Tibial nerve (tissue), 4 donors: Measurements from ENCODE around the gene NEK5. TPM values are rescaled to one million over a fixed set of nuclear protein-coding genes. Genes with fewer than 3 reads are reported as not detected.

Experiments used
- DNase-seq, 2 donors: peaks; one replicate each; pipeline ENCODE4 v3.0.0-alpha.2; 2019; ENCODE audit warnings: low spot score in 2 of 2
- H3K27ac ChIP-seq, 4 donors: fragments of 200-600 bp; sonication (generic) in 3 of 4; one replicate each; pipeline ENCODE4 v1.5.1; 2017 to 2019; ENCODE audit warnings: mild to moderate bottlenecking in 1 of 4
- H3K27me3 ChIP-seq, 2 donors: fragments of 200-600 bp; sonication (generic) in 1 of 2; one replicate each; pipeline versions ENCODE4 v1.5.1 to v1.6.0; 2017 to 2019
- H3K36me3 ChIP-seq, 3 donors: fragments of 200-600 bp; sonication (generic); one replicate each; pipeline ENCODE4 v1.5.1; 2018 to 2019
- H3K4me1 ChIP-seq, 4 donors: fragments of 200-600 bp; sonication (generic) in 3 of 4; one replicate each; pipeline ENCODE4 v1.5.1; 2017 to 2019
- H3K4me3 ChIP-seq, 4 donors: fragments of 200-600 bp; sonication (generic) in 3 of 4; one replicate each; pipeline ENCODE4 v1.5.1; 2017 to 2019; ENCODE audit warnings: mild to moderate bottlenecking in 1 of 4, moderate library complexity in 1 of 4
- H3K9me3 ChIP-seq, 4 donors: fragments of 200-600 bp; sonication (generic) in 3 of 4; one replicate each; pipeline ENCODE4 v1.5.1; 2017 to 2019
- CTCF ChIP-seq, 5 experiments: fragments of 200-600 bp in 3 of 5; fragments of 450-650 bp in 2 of 5; sonication (generic) in 3 of 5; IDR thresholded peaks; one replicate each; pipeline ENCODE4 v1.5.1; 2016 to 2019; ENCODE audit warnings: antibody characterized with exemption in 5 of 5, mild to moderate bottlenecking in 3 of 5, moderate library complexity in 2 of 5
- EP300 ChIP-seq, 2 donors: sonication (generic); formaldehyde crosslinking; IDR thresholded peaks; one replicate each; pipeline ENCODE4 v1.6.1; 2017; ENCODE audit warnings: antibody characterized with exemption in 2 of 2, mild to moderate bottlenecking in 1 of 2
- POLR2A ChIP-seq, 2 donors: fragments of 450-650 bp; IDR thresholded peaks; one replicate each; pipeline ENCODE4 v1.6.1; 2017; ENCODE audit warnings: antibody characterized with exemption in 2 of 2, mild to moderate bottlenecking in 2 of 2, moderate library complexity in 2 of 2
- WGBS, 2 donors: methylation state at CpG; one replicate each; pipeline ENCODE4 v1.1.5; 2018; 5-methylcytosine and 5-hydroxymethylcytosine counted together
- total RNA-seq, 4 donors: library from RNA; depleted of rRNA; stranded (reverse); fragments of >200 nt; gene quantifications; one replicate each; pipeline ENCODE4 v1.1.0, GENCODE V29; 2016

NEK5 gene
- total RNA-seq, 4 donors from 2014 or later, result 0.30 to 0.66 (median 0.61) TPM

GRCh38 chr13:51996641-51997040 lies 132.2 kb downstream of the NEK5 start:
- H3K27me3 ChIP-seq, result no peaks in the 10 kb centered on the region
- peaks cover 0 to 15% (median 0%) of the 10 kb centered on the region in 4 donors for H3K4me1 ChIP-seq
- TF ChIP-seq CTCF (IDR thresholded peaks at IDR 0.05) (no peak), EP300 (IDR thresholded peaks at IDR 0.05) (no peak), POLR2A (IDR thresholded peaks at IDR 0.05) (no peak)
- H3K27ac ChIP-seq, result no peak overlapping the region
- H3K9me3 ChIP-seq, result no peaks in the 10 kb centered on the region
- H3K36me3 ChIP-seq, result no peaks in the 10 kb centered on the region
- no peak overlapping the region for H3K4me3 ChIP-seq
- 95 to 96% methylated on average over 4 of the region's 4 CpGs for WGBS, 2 donors
- no peak for DNase-seq

GRCh38 chr13:51995677-51996551 lies 133.0 kb downstream of the NEK5 start:
- H3K9me3 ChIP-seq, result no peaks in the 10 kb centered on the region
- H3K36me3 ChIP-seq, result no peaks in the 10 kb centered on the region
- no peak for DNase-seq
- H3K27me3 ChIP-seq, result no peaks in the 10 kb centered on the region
- TF ChIP-seq POLR2A (IDR thresholded peaks at IDR 0.05) (no peak), EP300 (IDR thresholded peaks at IDR 0.05) (no peak), CTCF (IDR thresholded peaks at IDR 0.05) (no peak)
- H3K27ac ChIP-seq, result no peak overlapping the region
- 40 to 46% methylated on average over 9 of the region's 9 CpGs for WGBS, 2 donors
- no peak overlapping the region for H3K4me3 ChIP-seq
- peaks cover 0 to 15% (median 0%) of the 10 kb centered on the region in 4 donors for H3K4me1 ChIP-seq

GRCh38 chr13:51993713-51994112 lies 135.2 kb downstream of the NEK5 start:
- Histone ChIP-seq H3K36me3 (no peaks in the 10 kb centered on the region), H3K4me1 (peaks cover 0 to 15% (median 0%) of the 10 kb centered on the region in 4 donors), H3K4me3 (no peak overlapping the region), H3K9me3 (no peaks in the 10 kb centered on the region), H3K27me3 (no peaks in the 10 kb centered on the region), H3K27ac (no peak overlapping the region)
- TF ChIP-seq EP300 (IDR thresholded peaks at IDR 0.05) (no peak), CTCF (IDR thresholded peaks at IDR 0.05) (no peak), POLR2A (IDR thresholded peaks at IDR 0.05) (no peak)
- WGBS, 2 donors, result 92 to 93% methylated on average over 2 of the region's 2 CpGs
- DNase-seq, result no peak

- 91 to 96% methylated on average over 3 of the region's 3 CpGs for WGBS, 2 donors
- no peak overlapping the region for H3K4me3 ChIP-seq
- H3K27ac ChIP-seq, result no peak overlapping the region
- H3K9me3 ChIP-seq, result peaks cover 0 to 17% (median 0%) of the 10 kb centered on the region in 4 donors
- TF ChIP-seq POLR2A (IDR thresholded peaks at IDR 0.05), result no peak
- TF ChIP-seq CTCF (IDR thresholded peaks at IDR 0.05), result no peak
- TF ChIP-seq EP300 (IDR thresholded peaks at IDR 0.05), result no peak
- no peaks in the 10 kb centered on the region for H3K36me3 ChIP-seq
- no peaks in the 10 kb centered on the region for H3K4me1 ChIP-seq
- no peaks in the 10 kb centered on the region for H3K27me3 ChIP-seq
- DNase-seq, result no peak
These were observed 139.8 kb downstream of the NEK5 start for GRCh38 chr13:51988988-51989618.

Other genes with a start within 250 kb of the NEK5 start
- gene ATP7B, start 117.6 kb downstream of the NEK5 start, total RNA-seq, result 1 to 10 TPM; 5.1 to 8.4 (median 6.7) TPM
- 10 to 100 TPM; 12.2 to 24.7 (median 16.4) TPM for gene ALG11, start 116.7 kb downstream of the NEK5 start, total RNA-seq
- 10 to 100 TPM; 14.9 to 26.7 (median 19.6) TPM for gene UTP14C, start 104.4 kb downstream of the NEK5 start, total RNA-seq
- gene NEK3, start 30.5 kb upstream of the NEK5 start, total RNA-seq, result 10 to 100 TPM; 22.0 to 49.8 (median 36.7) TPM